Activated CD8-positive, alpha-beta memory T cell treated with anti-CD3 and anti-CD28 coated beads for 48 hours (primary cell): ENCODE results near the gene AK1.
"Not testable (repeated sequence)": the region's sequence is repeated elsewhere in the genome, so short reads cannot be mapped to it uniquely, and the experiment has no call there.

ENCODE experiments used
- DNase-seq, 3 experiments: peaks; one replicate each; pipeline ENCODE4 v3.0.0-alpha.2; 2020; ENCODE audit warnings: low read depth in 2 of 3, low spot score in 2 of 3

Gene AK1

DNA sequence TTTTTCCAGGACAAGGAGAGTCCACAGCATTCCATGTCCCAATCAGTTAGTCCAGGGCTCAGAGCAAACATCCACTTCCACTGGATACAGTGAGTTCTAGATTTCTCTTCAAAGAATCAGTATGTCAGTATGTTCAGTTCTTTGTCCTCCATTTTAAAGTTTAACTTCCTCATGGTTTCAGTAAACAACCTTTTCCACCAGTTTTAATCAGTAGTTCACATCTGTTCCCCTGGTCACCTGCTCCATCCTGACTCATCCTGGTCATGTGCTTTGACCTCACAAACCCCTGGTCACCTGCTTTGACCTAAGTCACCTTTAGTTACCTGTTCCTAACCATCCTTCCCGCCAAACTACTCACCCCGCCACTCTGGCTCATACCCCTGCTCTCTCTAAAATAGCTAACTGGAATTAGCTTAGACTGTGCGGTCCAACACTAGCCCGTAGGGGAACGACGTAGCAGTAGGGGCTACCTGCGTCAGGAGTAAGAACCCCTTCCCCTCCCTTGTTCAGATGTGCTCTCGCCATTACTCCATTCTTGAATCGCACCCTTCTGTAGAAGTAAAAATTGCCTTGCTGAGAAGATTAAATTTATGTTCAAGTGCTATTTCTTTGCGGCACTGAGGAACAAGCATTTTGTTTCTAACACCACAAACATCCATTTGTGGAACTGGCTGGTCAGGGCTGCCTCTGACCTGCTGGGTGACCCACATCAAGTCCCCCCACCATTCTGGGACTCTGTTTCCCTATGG is 28.5 kb downstream of the AK1 start:
- DNase-seq: no peak

GRCh38 chr9:127847833-127848755 is 29.4 kb downstream of the AK1 start:
- no peak for DNase-seq

- DNase-seq: no peak
Observed at GRCh38 chr9:127847178-127847510, 30.3 kb downstream of the AK1 start.

DNA sequence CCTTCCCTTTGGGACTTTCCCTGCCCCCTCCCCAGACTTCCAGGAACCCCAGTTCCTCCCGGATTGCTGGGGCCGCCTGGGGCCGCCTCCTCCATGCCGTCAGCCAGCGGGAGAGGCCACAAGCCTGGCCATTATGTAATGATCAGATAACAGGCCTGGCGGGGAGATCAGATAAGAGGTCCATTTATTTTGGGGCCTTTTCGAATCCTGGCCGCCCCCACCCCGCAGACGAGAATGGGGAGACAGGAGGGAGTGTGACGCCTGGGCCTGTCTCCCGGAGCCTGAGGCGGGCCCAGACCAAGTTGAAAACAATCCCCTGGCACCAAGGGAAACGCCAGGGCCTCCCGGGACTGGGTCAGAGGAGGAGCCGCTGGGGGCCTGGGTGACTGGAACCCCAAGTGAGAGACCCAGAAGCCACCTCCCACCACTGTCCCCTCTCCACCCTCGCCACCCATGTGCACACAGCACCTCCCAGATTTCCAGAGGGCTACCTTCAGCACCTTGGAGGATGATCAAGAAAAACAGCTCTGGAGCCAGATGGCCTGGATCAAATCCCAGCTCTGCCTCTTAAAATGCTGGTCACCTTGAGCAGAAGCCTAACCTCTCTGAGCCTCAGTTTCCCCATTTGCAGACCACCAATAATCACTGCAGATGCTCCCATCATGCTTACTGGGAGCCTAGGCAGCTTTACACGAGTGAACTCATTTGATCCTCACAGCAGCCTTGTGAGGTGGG is 30.9 kb downstream of the AK1 start:
- no peak for DNase-seq

GRCh38 chr9:127845619-127846018 is 31.9 kb downstream of the AK1 start:
- DNase-seq: not testable (repeated sequence)

DNA sequence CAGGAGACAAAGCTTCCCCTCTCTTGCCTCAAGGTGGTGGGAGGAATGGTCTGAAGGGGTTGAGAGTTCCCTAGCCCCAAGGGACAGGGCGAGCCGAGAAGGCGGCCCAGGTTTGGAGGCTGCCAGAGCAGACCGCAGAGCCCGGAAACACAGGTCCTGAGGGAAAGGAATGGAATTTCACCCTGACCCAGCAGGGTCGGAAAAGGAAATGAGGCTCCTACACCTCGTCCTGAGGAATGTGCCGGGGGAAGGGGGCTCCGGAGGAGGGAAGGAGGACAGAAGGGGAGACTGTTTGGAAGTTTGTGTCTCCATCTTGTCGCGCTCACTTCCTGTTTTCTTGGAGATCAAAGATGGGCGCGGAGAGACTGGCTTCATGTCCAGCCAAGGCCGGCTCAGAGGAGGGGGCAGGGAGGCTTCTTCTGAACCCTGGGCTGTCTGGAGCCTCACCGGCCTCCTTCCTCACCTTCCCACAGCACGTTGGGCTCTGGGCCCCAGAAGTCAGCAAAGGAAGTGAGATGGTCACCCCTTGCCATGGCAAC is 32.6 kb downstream of the AK1 start:
- DNase-seq: no peak

- no peak for DNase-seq
Observed at GRCh38 chr9:127841087-127841835, 36.2 kb downstream of the AK1 start.

DNA sequence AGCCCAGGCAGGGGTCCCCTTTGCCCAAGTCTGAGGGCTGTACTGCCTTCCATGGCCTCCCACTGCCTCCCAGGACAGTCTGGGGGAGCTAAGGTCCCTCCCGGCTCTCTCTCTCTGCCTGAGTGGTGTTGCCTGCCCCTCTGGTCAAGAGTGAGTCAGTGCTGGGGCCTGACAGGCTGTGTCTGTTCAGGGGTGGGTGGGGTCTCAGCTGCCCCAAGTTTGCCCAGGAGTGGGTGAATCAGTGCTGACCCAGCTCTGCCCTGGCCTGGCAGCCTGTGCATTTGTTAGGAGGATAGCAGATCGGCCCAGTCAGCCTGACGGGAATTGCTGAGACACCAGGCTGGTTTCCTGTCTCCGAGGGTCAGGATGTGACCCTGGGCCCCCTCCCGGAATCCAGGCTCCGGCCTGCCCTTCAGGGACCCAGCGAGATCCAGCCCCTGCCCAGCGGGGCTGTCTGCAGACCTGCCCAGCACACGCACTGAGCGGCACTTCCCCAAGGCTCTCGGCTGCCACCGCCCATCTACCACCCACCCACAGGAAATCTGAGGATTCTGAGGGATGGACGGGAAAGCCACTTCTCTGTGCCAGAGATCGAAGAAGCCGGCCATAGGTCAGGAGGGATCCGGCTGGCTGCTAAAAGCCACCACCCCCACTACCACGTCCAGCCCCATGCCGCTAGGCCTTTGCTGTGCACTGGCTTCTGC is 38.9 kb downstream of the AK1 start:
- DNase-seq: no peak

DNA sequence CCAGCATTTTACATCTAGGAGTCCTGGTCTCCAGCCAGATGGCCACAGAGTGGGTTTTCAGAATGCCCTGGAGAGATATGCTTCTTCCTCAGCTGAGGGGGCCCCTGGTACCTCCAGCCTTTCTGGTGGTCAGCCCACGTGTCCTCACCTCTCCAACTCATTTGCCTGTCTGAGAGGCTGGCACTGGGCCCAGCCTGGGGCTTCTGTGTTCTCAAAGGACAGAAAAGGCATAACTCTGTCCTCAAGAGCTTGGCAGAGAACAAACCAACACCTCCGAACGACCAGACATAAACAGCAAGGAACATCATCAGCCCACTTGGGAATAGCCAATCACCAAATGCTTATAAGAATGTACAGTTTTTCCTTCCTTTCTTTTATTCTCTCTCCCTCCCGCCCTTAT is 40.1 kb downstream of the AK1 start:
- DNase-seq: no peak

DNA sequence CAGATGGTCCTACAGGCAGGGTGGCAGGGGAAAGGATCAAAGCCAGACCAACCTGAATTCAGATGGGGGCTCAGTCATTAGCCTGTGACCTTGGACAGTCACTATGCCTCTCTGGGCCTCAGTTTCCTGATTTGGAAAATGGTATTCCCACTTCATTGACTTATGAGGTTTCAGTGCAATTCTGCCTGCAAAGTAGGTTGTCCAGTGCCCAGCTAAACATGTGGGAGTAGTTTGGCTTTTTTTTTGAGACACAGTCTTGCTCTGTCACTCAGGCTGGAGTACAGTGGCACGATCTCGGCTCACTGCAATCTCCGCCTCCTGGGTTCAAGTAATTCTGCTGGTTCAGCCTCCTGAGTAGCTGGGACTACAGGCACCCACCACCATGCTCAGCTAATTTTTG is 40.9 kb downstream of the AK1 start:
- DNase-seq: not testable (repeated sequence)

- DNase-seq: no peak
Observed at GRCh38 chr9:127835991-127836516, 41.4 kb downstream of the AK1 start.

GRCh38 chr9:127833555-127833954 is 43.9 kb downstream of the AK1 start:
- DNase-seq: no peak

GRCh38 chr9:127832248-127832647 is 45.2 kb downstream of the AK1 start:
- DNase-seq: no peak

DNA sequence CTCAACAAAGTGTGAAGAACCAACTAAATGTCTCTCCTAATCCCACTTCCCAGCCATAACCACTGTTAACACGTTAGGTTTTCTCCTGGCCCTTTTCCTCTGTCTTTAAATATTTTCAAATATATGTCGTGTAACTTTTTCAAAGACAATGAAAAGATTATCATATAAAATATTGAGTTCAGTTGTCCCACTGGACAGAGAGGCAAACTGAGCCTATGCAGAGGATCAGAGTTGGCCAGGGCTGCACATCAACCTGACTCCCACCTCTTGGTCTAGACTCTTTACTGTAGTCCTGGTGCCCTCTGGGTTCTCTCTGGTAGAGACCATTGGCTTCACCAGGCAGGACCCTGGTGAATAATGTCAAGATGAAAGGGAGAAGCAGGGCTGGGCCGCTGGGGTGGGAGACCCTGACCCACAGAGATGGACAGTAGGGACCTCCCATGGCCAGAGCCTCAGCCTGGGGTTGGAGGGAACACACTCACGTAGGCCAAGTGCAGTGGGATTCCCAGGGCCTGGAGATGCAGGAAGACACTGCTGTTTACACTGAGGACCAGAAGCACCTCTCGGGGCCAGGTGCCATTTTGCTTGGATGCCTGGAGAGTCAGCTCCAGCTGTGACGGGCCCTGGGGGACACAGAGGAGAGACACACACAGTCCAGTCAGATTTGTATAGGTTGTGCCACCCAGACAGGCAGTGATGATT is 48.1 kb downstream of the AK1 start:
- DNase-seq: no peak

DNA sequence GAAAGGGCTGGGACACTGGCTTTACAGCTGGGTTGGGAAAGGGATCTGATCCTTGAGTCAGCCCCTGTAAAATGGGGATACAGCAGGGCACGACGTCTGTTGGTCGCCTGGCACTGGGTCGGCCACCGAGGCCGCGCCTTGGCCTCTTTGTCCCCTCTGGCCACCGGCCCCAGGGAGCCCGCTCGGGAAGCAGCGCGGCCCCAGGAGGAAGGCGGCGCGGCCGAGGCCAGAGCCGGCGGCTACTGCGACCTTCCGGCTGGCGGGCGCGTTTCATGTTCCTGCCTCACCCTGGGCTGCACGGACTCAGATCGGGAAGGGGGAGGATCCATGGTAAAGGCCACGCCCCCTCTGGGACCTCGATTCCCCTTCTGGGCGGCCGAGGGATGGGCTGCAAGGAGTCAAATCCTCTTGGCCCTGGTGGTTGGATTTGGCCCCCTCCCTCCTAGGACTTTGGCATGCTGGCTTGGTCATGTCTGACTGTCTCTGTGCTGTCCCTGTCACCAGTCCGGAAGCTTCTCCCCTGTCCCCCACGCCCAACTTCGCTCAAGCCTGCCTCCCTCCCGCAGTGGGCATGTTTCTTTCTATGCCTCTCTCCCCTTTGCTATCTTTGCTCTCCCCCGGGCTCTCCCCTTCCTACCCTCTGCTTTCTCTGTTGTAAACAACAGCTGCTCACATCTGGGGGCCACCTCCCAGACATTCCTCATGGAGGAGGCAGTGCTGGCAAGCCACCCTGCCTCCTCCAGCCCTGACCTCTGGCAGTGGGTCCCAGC is 49.0 kb downstream of the AK1 start:
- no peak for DNase-seq

- DNase-seq: no peak
Observed at GRCh38 chr9:127826253-127826913, 51.1 kb downstream of the AK1 start.

- no peak for DNase-seq
Observed at GRCh38 chr9:127825319-127826051, 52.0 kb downstream of the AK1 start.
